Activated CD4-positive, alpha-beta T cell treated with anti-CD3 and anti-CD28 coated beads, Interleukin-2, amount 50 U/mL, for 48 hours (primary cell): ENCODE data around the gene LIG1.

Experiments
- DNase-seq, 2 experiments: peaks; one replicate each; pipeline ENCODE4 v3.0.0-alpha.2; 2020

Gene LIG1

GRCh38 chr19:48069435-48069834 lies 100.7 kb downstream of the LIG1 start:
- no peak for DNase-seq
